HL-60 (cell line): ENCODE results near the gene OTOA.

Experiments used
- POLR2AphosphoS5 ChIP-seq: IDR thresholded peaks from 2 replicates; pipeline ENCODE4 v1.6.1; 2012; ENCODE audit warnings: low read depth
- TF ChIP-seq, protein P1 (sequence below): IDR thresholded peaks from one replicate; pipeline ENCODE4 v1.5.1; 2011; ENCODE audit warnings: low read length, control low read depth, inconsistent platforms; ENCODE audit not compliant: insufficient read depth

DNA sequence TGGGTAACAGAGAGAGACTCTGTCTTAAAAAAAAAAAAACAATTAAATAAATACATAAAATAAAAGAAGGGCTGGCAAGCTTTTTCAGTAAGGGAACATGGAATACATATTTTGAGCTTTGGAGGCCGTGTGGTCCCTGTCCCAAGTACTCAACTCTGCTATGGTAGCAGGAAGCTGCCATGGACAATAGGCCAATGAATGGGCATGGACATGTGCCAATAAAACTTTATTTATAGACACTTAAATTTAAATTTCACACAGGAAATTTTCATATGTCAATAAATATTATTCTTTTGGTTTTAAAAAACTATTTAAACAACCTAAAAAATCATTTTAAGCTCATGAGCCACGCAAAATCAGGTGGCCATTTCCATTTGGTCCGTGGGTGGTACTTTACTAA lies 3.8 kb downstream of the OTOA start:
- no peak for TF ChIP-seq POLR2AphosphoS5
- TF ChIP-seq, protein P1, sequence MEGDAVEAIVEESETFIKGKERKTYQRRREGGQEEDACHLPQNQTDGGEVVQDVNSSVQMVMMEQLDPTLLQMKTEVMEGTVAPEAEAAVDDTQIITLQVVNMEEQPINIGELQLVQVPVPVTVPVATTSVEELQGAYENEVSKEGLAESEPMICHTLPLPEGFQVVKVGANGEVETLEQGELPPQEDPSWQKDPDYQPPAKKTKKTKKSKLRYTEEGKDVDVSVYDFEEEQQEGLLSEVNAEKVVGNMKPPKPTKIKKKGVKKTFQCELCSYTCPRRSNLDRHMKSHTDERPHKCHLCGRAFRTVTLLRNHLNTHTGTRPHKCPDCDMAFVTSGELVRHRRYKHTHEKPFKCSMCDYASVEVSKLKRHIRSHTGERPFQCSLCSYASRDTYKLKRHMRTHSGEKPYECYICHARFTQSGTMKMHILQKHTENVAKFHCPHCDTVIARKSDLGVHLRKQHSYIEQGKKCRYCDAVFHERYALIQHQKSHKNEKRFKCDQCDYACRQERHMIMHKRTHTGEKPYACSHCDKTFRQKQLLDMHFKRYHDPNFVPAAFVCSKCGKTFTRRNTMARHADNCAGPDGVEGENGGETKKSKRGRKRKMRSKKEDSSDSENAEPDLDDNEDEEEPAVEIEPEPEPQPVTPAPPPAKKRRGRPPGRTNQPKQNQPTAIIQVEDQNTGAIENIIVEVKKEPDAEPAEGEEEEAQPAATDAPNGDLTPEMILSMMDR: no peak
